Lower leg skin (tissue), 3 donors: ENCODE measurements around the gene RGS7.

Experiments used
- CTCF ChIP-seq, 3 donors: fragments of 450-650 bp; IDR thresholded peaks; one replicate each; pipeline ENCODE4 v1.5.1; 2016; ENCODE audit warnings: antibody characterized with exemption in 3 of 3, mild to moderate bottlenecking in 3 of 3, moderate library complexity in 2 of 3
- POLR2A ChIP-seq, 2 donors: fragments of 450-650 bp; IDR thresholded peaks; one replicate each; pipeline ENCODE4 v1.6.1; 2016 to 2017; ENCODE audit warnings: antibody characterized with exemption in 2 of 2, mild to moderate bottlenecking in 1 of 2, moderate library complexity in 1 of 2

DNA sequence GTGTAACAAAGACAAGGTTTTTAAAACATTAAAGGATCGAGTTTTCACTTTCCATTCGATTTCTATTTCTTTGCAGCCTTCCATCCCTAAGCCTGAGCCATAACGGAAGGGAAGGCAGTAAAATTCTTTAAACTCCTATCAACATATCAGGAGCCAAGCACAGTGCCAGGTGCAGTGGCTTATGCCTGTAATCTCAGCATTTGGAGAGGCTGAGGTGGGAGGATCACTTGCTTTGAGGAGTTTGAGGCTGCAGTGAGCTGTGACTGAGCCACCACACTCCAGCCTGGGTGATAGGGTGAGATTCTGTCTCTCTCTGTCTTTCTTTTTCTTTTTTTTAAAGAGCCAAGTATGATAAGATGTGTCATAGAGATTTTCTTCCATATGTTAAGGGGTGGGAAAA is 527.5 kb downstream of the RGS7 start:
- TF ChIP-seq CTCF (IDR thresholded peaks at IDR 0.05) (no peak), POLR2A (IDR thresholded peaks at IDR 0.05) (no peak)
